Thyroid gland (tissue), 4 donors: Measurements from ENCODE around the gene FOXI2.

ENCODE experiments used
- CTCF ChIP-seq, 6 experiments: fragments of 200-600 bp in 3 of 6; fragments of 450-650 bp in 3 of 6; sonication (generic) in 3 of 6; IDR thresholded peaks; one replicate each; pipeline ENCODE4 v1.5.1; 2016 to 2019; ENCODE audit warnings: antibody characterized with exemption in 6 of 6, mild to moderate bottlenecking in 2 of 6, inconsistent platforms in 1 of 6, moderate library complexity in 1 of 6
- POLR2A ChIP-seq, 2 donors: fragments of 450-650 bp; IDR thresholded peaks; one replicate each; pipeline ENCODE4 v1.6.1; 2017; ENCODE audit warnings: antibody characterized with exemption in 2 of 2, mild to moderate bottlenecking in 2 of 2, moderate library complexity in 1 of 2

- no peak for TF ChIP-seq CTCF (IDR thresholded peaks at IDR 0.05)
- TF ChIP-seq POLR2A (IDR thresholded peaks at IDR 0.05), result no peak
These were observed 1.2 kb upstream of the FOXI2 start for GRCh38 chr10:127735723-127736221.
